Neural crest cell (in vitro differentiated cells): ENCODE data around the gene SEC16B. TPM values are rescaled to one million over a fixed set of nuclear protein-coding genes. Genes with fewer than 3 reads are reported as not detected.

Experiments used
- DNase-seq: peaks from one replicate; pipeline ENCODE4 v3.0.0; 2021; ENCODE audit warnings: low read depth, mixed read lengths, low spot score
- H3K27ac Mint-ChIP-seq: one replicate; pipeline ENCODE4 v1.8.0; 2021; ENCODE audit warnings: mild to moderate bottlenecking, mixed read lengths; ENCODE audit not compliant: unreplicated experiment
- H3K27me3 Mint-ChIP-seq: 2 replicates; pipeline ENCODE4 v1.8.0; 2021; ENCODE audit warnings: low read depth, mild to moderate bottlenecking, mixed read lengths
- H3K36me3 Mint-ChIP-seq: 2 replicates; pipeline ENCODE4 v1.8.0; 2021; ENCODE audit warnings: low read depth, mild to moderate bottlenecking, mixed read lengths
- H3K4me1 Mint-ChIP-seq: 2 replicates; pipeline ENCODE4 v1.8.0; 2021; ENCODE audit warnings: mixed read lengths
- H3K4me3 Mint-ChIP-seq: one replicate; pipeline ENCODE4 v1.8.0; 2021; ENCODE audit warnings: mild to moderate bottlenecking, mixed read lengths
- H3K9me3 Mint-ChIP-seq: 2 replicates; pipeline ENCODE4 v1.8.0; 2021; ENCODE audit warnings: mixed read lengths
- total RNA-seq: library from RNA; stranded (reverse); gene quantifications from 2 replicates; pipeline ENCODE4 v1.2.1, GENCODE V29; 2021
- TF ChIP-seq, protein P1 (sequence below): fragments of 200-600 bp; sonication (generic); conservative IDR thresholded peaks from 2 replicates; pipeline ENCODE4 v1.5.0; 2021; ENCODE audit warnings: antibody characterized with exemption, mild to moderate bottlenecking

The SEC16B gene
- total RNA-seq, 1 donor from 2014 or later, result 1.4 TPM

DNA sequence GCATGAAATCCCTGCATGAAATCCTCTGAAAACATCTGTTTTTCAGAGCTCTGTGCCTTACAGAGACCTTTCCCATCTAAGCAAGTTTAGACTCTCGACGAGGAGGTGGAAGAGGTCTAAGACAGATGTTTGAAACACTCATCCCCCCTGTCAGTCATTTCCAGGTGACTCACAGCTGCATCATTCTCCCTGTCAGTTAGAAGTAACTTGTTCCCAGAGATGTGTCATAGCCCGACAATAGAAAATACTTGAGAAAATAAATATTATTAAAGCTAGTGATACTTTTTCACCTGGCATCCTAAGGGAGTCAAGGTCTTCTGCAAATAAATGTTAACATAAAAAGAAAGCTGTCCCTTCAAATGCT, 41.6 kb upstream of the SEC16B start:
- Mint-ChIP-seq H3K36me3 (no peaks in the 10 kb centered on the region), H3K4me3 (no peak overlapping the region), H3K9me3 (peaks cover 3% of the 10 kb centered on the region), H3K4me1 (no peaks in the 10 kb centered on the region), H3K27me3 (peaks cover 4% of the 10 kb centered on the region), H3K27ac (no peak overlapping the region)
- TF ChIP-seq, protein P1, sequence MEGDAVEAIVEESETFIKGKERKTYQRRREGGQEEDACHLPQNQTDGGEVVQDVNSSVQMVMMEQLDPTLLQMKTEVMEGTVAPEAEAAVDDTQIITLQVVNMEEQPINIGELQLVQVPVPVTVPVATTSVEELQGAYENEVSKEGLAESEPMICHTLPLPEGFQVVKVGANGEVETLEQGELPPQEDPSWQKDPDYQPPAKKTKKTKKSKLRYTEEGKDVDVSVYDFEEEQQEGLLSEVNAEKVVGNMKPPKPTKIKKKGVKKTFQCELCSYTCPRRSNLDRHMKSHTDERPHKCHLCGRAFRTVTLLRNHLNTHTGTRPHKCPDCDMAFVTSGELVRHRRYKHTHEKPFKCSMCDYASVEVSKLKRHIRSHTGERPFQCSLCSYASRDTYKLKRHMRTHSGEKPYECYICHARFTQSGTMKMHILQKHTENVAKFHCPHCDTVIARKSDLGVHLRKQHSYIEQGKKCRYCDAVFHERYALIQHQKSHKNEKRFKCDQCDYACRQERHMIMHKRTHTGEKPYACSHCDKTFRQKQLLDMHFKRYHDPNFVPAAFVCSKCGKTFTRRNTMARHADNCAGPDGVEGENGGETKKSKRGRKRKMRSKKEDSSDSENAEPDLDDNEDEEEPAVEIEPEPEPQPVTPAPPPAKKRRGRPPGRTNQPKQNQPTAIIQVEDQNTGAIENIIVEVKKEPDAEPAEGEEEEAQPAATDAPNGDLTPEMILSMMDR, result no peak
- DNase-seq, result no peak

DNA sequence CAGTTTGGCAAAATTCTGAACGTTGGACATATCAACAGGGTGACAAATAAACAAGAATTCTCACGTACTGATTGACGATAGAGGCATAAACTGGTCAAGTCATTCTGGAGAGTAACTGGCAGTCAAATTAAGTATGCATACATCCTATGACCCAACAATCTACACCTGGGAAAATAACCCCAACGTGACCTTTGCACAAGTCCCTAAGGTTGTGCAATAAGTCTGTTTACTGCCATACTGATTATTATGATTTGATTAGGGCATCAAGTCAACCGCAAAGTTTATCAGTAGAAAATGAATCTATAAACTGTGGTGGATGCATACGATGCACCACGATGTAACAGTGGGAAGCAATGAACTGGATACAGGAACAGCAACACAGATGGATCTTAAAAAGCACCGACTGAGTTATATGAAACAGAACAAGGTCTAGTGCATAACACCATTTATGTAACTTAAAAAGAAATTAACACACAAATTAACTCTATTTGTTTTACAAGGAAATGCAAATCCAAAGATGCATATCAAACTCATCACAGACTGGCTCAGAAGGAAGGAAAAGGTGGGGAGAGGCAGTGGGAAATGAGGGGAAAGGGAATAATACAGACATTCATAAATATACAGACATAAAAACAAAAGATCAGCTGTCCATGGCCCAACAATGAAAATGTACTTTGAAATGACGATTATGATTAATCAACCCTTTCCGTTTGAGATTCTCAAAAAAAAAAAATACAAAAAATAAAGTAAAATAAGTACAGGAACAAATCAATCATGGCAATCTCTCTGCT, 41.0 kb upstream of the SEC16B start:
- H3K4me1 Mint-ChIP-seq, result no peaks in the 10 kb centered on the region

GRCh38 chr1:178006043-178006442, 36.2 kb upstream of the SEC16B start:
- no peak overlapping the region for H3K27ac Mint-ChIP-seq
- no peak for DNase-seq
- no peak overlapping the region for H3K4me3 Mint-ChIP-seq
- H3K9me3 Mint-ChIP-seq, result no peaks in the 10 kb centered on the region
- no peaks in the 10 kb centered on the region for H3K36me3 Mint-ChIP-seq
- peaks cover 11% of the 10 kb centered on the region for H3K27me3 Mint-ChIP-seq
- TF ChIP-seq, protein P1, result no peak
- peaks cover 8% of the 10 kb centered on the region for H3K4me1 Mint-ChIP-seq

More for the DNA sequence above, 41.0 kb upstream of the SEC16B start:
- Mint-ChIP-seq H3K4me3 (no peak overlapping the region), H3K27me3 (peaks cover 4% of the 10 kb centered on the region), H3K36me3 (no peaks in the 10 kb centered on the region), H3K9me3 (peaks cover 3% of the 10 kb centered on the region), H3K27ac (no peak overlapping the region)
- TF ChIP-seq, protein P1, result no peak
- DNase-seq, result no peak

- no peak for DNase-seq
- H3K27ac Mint-ChIP-seq, result no peak overlapping the region
- H3K9me3 Mint-ChIP-seq, result no peaks in the 10 kb centered on the region
- H3K4me3 Mint-ChIP-seq, result no peak overlapping the region
- peaks cover 9% of the 10 kb centered on the region for H3K27me3 Mint-ChIP-seq
- H3K36me3 Mint-ChIP-seq, result no peaks in the 10 kb centered on the region
- TF ChIP-seq, protein P1, result no peak
- H3K4me1 Mint-ChIP-seq, result peaks cover 8% of the 10 kb centered on the region
These were observed 35.6 kb upstream of the SEC16B start for GRCh38 chr1:178005450-178005849.

GRCh38 chr1:178004926-178005391, 35.1 kb upstream of the SEC16B start:
- H3K27ac Mint-ChIP-seq, result no peak overlapping the region
- H3K9me3 Mint-ChIP-seq, result no peaks in the 10 kb centered on the region
- H3K4me1 Mint-ChIP-seq, result peaks cover 8% of the 10 kb centered on the region
- no peak overlapping the region for H3K4me3 Mint-ChIP-seq
- TF ChIP-seq, protein P1, result no peak
- H3K36me3 Mint-ChIP-seq, result no peaks in the 10 kb centered on the region
- DNase-seq, result no peak
- peaks cover 9% of the 10 kb centered on the region for H3K27me3 Mint-ChIP-seq
